ENCODE measurements around the gene LLGL2. TPM values are rescaled to one million over a fixed set of nuclear protein-coding genes. Genes with fewer than 3 reads are reported as not detected.
"Not testable (repeated sequence)": the region's sequence is repeated elsewhere in the genome, so short reads cannot be mapped to it uniquely, and the experiment has no call there.

Gene LLGL2
- total RNA-seq, 1 experiment from 2014 or later, result 3.9 TPM

- no peak for DNase-seq
- Histone ChIP-seq H3K9me3 (no peaks in the 10 kb centered on the region), H3K4me3 (peak within 1 kb of the TSS; percentile 6; the same call in 1 of the 2 replicates), H3K27me3 (no peaks in the 10 kb centered on the region), H3K36me3 (no peaks in the 10 kb centered on the region)
These were observed 62.4 kb downstream of the LLGL2 start, which contains the start of gene MYO15B for GRCh38 chr17:75587675-75588595. Gene MYO15B (plus strand): TSS chr17:75587800. CDS start chr17:75588058, 258 bp downstream.

GRCh38 chr17:75588596-75589011 is 63.1 kb downstream of the LLGL2 start:
- Histone ChIP-seq H3K9me3 (no peaks in the 10 kb centered on the region), H3K4me3 (peak overlapping the region; percentile 6; the same call in 1 of the 2 replicates), H3K27me3 (no peaks in the 10 kb centered on the region), H3K36me3 (no peaks in the 10 kb centered on the region)
- no peak for DNase-seq

DNA sequence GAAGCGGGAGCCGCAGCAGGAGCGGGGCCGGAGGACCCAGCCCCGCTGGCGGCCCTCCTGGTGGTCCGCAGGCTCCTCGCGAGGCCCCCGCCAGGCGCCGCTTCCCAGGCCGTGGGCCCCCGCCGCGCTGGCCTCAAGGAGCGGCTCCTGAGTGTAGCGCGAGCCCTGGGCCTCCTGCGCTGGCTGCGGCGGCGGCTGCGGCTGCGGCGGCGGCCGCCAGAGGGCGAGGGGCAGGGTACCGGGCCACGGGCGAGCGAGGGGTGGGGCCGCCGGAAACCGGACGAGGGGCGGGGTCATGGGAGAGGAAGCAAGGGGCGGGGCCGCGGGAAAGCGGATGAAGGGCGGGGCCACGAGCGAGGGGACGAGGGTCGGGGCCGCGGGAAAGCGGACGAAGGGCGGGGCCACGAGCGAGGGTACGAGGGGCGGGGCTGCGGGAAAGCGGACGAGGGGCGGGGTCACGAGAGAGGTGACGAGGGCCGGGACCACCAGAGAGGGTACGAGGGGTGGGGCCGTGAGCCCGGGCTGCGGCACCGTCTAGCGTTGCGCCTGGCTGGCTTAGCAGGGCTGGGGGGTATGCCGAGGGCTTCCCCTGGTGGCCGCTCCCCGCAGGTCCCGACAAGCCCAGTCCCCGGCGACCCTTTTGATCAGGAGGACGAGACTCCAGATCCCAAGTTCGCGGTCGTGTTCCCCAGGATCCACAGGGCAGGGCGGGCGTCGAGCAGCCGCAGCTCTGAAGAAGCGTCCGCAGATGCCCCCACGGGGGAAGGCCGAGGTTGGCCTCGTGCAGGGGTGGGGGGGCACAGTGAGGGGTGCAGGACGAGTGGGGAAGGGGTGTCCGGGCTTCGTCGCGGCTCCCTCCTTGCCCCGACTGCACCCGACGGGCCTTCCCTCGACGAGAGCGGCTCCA is 63.8 kb downstream of the LLGL2 start:
- peak; percentile 93 for DNase-seq
- H3K27me3 ChIP-seq, result no peaks in the 10 kb centered on the region
- H3K36me3 ChIP-seq, result no peaks in the 10 kb centered on the region
- no peaks in the 10 kb centered on the region for H3K9me3 ChIP-seq
- peak overlapping the region; percentile 52 for H3K4me3 ChIP-seq

GRCh38 chr17:75589919-75590303 is 64.4 kb downstream of the LLGL2 start:
- Histone ChIP-seq H3K4me3 (peak overlapping the region; percentile 52; the same call in 1 of the 2 replicates), H3K27me3 (no peaks in the 10 kb centered on the region)

GRCh38 chr17:75590314-75590761 is 64.8 kb downstream of the LLGL2 start:
- no peak overlapping the region for H3K4me3 ChIP-seq
- DNase-seq, result no peak
- H3K36me3 ChIP-seq, result no peaks in the 10 kb centered on the region
- H3K9me3 ChIP-seq, result no peaks in the 10 kb centered on the region
- H3K27me3 ChIP-seq, result no peaks in the 10 kb centered on the region

More at GRCh38 chr17:75589919-75590303, 64.4 kb downstream of the LLGL2 start:
- no peak for DNase-seq
- no peaks in the 10 kb centered on the region for H3K36me3 ChIP-seq
- H3K9me3 ChIP-seq, result no peaks in the 10 kb centered on the region

DNA sequence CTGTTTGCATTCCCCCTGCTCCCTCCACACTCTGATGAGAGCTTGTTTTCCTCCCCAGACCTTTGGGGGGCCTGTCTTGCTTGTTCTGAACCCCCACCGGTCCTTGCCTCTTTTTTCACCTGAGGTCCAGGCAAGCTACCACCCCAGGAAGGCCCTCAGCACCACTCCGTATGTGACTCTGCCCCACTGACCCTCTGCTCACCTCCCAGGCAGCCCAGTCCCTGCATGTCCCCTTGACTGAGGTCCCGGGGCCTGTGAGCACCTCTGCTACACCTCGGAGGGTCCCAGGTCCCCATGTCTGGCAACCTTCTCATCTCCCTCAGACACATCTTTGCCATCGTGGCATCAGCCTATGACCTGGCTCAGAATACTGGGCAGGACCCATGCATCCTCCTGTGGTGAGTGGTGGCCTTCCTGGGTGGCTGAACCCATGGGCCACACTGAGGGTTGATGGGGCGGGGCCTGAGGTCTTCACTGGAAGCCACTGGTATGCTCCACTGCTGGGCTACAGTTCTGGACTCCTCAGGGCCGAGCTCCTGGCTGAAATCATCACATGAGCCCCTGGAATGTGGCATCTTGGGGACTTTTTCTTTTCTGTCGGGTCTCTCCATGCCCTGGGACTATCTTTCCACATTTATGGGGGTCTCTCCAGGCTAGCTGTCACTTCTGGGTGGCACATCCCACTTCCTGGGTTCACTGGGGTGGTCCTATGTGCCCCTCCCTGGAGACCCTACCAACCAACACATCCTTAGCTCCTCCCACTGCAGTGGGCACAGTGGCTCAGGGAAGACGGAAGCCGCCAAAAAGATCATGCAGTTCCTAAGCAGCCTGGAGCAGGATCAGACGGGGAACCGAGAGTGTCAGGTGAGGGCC is 65.6 kb downstream of the LLGL2 start:
- Histone ChIP-seq H3K4me3 (no peak overlapping the region), H3K36me3 (no peaks in the 10 kb centered on the region), H3K27me3 (no peaks in the 10 kb centered on the region; the same call in 1 of the 2 replicates), H3K9me3 (no peaks in the 10 kb centered on the region)
- no peak for DNase-seq

GRCh38 chr17:75591722-75592302 is 66.3 kb downstream of the LLGL2 start:
- H3K4me3 ChIP-seq, result no peak overlapping the region
- no peaks in the 10 kb centered on the region for H3K9me3 ChIP-seq
- H3K36me3 ChIP-seq, result no peaks in the 10 kb centered on the region
- H3K27me3 ChIP-seq, result no peaks in the 10 kb centered on the region; the same call in 1 of the 2 replicates
- DNase-seq, result no peak

DNA sequence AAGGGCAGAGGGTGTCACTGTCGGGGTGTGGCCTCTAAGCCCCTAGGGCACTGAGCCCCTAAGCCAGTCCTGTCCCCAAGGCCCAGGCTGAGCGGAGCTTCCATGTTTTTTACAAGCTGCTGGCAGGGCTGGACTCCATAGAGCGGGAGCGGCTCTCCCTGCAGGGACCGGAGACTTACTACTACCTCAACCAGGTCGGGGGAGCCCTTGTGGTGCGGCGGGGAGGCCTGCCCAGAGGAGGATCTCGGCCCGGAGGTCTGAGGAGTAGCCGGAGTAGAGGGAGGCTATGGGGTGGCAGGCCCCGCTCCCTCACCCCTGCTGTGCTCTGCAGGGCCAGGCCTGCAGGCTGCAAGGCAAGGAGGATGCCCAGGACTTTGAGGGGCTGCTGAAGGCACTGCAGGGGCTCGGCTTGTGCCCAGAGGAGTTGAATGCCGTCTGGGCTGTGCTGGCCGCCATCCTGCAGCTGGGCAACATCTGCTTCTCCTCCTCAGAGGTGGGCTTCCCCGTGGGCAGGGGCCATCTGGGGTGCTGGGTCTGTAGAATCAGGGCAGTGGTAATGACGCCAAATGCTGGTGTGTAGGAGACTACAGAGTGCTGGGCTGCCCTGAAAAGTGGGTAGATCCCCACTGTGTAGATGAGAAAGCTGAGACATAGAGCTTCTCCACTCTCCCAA is 67.0 kb downstream of the LLGL2 start:
- no peaks in the 10 kb centered on the region for H3K36me3 ChIP-seq
- no peak for DNase-seq
- no peaks in the 10 kb centered on the region for H3K9me3 ChIP-seq
- H3K4me3 ChIP-seq, result no peak overlapping the region
- H3K27me3 ChIP-seq, result no peaks in the 10 kb centered on the region; the same call in 1 of the 2 replicates

GRCh38 chr17:75593430-75593829 is 67.9 kb downstream of the LLGL2 start:
- H3K36me3 ChIP-seq, H3K27me3 ChIP-seq, H3K4me3 ChIP-seq, H3K9me3 ChIP-seq, DNase-seq: not testable (repeated sequence)

- no peak overlapping the region for H3K4me3 ChIP-seq
- no peak for DNase-seq
- no peaks in the 10 kb centered on the region for H3K9me3 ChIP-seq
- H3K36me3 ChIP-seq, result no peaks in the 10 kb centered on the region
- H3K27me3 ChIP-seq, result no peaks in the 10 kb centered on the region; the same call in 1 of the 2 replicates
These were observed 69.2 kb downstream of the LLGL2 start for GRCh38 chr17:75594499-75595283.

DNA sequence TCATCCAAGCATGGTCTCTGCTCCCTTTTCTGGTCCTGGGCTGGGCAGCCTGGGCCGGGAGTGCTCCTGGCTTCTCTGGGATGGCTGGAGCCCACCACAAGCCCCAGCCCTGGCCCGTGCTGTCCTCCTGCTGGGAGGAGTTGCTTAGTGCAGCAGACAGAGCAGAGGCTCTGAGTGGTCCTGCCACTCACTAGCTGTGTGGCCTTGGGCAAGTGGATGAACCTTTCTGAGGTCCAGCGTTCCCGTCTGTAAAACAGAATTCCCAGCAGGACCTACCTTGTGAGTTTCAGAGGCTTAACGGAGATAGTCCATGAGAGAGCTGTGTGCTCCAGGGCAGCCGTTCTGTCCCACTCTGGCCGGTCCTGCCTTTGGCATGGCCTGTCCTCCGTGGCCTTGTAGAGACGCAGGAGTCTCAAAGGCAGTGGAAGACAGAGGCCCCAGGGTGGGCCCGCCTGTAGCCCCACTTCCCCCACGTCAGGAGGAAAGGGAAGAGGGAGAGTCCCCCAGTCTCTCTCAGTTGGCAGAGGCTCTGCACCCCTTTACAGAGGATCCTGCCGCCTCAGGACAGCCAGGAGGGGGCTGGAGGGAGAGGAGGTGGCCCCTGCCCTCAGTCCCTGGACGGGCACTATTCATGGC is 69.9 kb downstream of the LLGL2 start:
- H3K27me3 ChIP-seq, result no peaks in the 10 kb centered on the region; the same call in 1 of the 2 replicates
- H3K9me3 ChIP-seq, result no peaks in the 10 kb centered on the region
- no peak for DNase-seq
- no peaks in the 10 kb centered on the region for H3K36me3 ChIP-seq
- no peak overlapping the region for H3K4me3 ChIP-seq

DNA sequence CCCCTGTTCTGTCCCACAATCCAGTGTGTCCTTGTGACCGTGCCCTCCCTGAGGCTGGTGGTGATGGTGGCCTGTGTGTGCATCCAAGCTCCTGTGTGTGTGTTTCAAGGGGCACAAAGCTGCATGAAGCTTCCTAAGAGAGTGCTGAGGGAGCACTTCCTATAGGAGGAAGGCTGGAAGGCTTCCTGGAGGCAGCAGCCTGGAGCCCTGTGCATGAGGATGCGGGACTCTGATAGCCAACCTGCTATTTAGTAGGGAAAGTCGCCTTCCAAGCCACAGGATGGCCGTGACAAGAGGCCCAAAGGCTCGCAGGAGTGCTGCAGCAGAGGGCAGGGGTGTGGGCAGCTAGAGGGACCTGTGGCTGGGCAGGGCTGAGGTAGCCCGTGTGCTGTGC is 70.4 kb downstream of the LLGL2 start:
- no peak for DNase-seq
- Histone ChIP-seq H3K36me3 (no peaks in the 10 kb centered on the region), H3K9me3 (no peaks in the 10 kb centered on the region), H3K27me3 (no peaks in the 10 kb centered on the region; the same call in 1 of the 2 replicates), H3K4me3 (no peak overlapping the region)

DNA sequence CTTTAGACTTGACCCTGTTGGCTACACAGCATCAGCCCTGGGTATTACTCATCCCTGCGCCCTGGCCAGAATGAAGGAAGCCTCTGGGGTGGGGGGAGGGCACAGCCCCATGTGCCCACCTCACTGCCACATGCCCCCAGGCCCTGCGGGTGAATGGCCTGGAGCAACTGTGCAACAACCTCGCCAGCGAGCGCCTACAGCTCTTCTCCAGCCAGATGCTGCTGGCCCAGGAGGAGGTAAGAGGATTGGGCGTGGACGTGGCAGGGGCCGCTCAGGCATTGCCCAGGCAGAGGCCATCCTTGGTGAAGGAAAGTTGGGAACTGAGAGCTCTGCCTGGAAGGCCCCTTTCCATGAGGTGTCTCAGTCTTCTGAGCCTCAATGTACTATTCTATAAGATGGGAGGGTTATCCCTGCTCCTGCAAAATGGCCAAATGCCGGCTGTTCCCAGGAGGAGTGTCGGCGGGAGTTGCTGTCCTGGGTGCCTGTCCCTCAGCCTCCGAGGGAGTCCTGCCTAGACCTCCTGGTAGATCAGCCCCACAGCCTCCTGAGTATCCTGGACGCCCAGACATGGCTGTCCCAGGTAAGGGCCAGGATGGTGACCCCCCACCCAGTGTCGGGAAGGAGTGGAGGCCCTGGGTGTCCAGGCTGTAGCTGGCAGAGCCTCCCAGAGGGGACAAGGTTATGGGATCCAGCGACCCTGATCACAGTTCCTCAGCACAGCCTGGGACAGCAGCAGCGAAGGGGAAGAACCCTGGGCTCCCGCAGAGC is 71.0 kb downstream of the LLGL2 start:
- Histone ChIP-seq H3K4me3 (no peak overlapping the region), H3K9me3 (no peaks in the 10 kb centered on the region), H3K36me3 (no peaks in the 10 kb centered on the region), H3K27me3 (no peaks in the 10 kb centered on the region; the same call in 1 of the 2 replicates)
- DNase-seq, result no peak
